Stimulated activated CD8-positive, alpha-beta memory T cell treated with anti-CD3 and anti-CD28 coated beads, Interleukin-15, amount 100 ng/mL, for 4 hours (primary cell): ENCODE results near the gene MOCOS.
A peak's percentile ranks its signal among the peaks of the same experiment; 100 is the strongest.

Source experiments
- DNase-seq, 2 donors: peaks; one replicate each; pipeline ENCODE4 v3.0.0-alpha.2; 2020; ENCODE audit warnings: low read depth in 2 of 2

The MOCOS gene

GRCh38 chr18:36269157-36269556, 81.9 kb downstream of the MOCOS start:
- DNase-seq, result no peak

DNA sequence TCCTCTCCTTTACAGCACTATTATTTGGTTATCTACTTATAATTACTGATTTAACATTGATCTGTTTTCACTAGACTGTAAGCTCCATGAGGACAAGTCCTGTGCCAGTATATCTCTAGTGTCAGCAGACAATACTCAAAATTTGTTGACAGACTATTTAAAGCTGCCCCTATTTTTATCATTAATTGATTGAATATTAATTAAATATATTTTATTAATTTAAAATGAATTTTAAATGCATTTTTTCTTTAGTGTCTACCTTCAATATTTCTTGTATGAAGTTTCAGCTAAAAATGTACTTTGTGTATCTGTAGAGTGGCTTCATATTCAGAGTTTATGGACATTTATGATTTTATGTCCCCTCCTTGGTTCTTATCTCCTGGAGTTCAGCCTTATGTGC, 83.9 kb downstream of the MOCOS start:
- no peak for DNase-seq

DNA sequence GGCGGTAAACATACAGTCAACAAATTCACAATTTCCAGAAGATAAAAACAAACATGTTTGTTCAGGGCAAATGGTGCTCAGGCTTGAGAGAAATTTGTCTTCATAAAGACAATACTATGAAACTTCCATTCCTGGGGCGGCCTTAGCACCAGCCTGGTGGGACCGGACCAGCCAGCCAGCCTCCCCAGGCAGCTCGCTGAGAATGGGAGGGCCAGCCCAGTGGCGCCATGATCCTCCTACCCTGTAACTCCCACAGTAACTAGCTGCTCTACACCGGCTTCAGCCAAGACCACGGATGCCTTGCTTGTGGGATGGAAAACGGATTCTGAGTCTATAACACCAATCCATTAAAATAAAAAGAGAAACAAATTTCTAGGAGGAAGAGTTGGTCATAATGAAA, 86.0 kb downstream of the MOCOS start:
- no peak for DNase-seq

GRCh38 chr18:36274083-36274715, 86.9 kb downstream of the MOCOS start:
- DNase-seq, result no peak

- DNase-seq, result no peak
Observed at GRCh38 chr18:36275561-36275960, 88.3 kb downstream of the MOCOS start.

DNA sequence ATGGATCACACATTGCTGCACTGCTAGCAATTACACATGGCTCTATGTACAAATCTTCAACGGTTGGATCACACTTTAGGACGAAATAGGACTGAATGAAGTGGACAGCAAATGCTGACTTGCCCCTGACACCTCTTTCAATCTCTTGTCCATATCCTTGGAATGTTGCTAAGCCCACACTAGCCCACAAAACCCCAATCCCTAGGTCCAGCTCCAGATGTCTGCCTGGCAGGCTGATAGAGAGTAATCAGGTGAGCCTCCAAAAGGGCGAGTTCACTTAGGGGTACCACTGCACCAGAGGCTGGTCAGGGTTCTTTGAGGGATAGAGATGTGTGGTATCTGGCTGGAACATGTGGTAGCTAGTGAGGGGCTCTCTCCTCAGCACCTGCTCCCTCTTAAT, 91.7 kb downstream of the MOCOS start:
- DNase-seq, result no peak

GRCh38 chr18:36281936-36282335, 94.6 kb downstream of the MOCOS start:
- DNase-seq, result no peak

DNA sequence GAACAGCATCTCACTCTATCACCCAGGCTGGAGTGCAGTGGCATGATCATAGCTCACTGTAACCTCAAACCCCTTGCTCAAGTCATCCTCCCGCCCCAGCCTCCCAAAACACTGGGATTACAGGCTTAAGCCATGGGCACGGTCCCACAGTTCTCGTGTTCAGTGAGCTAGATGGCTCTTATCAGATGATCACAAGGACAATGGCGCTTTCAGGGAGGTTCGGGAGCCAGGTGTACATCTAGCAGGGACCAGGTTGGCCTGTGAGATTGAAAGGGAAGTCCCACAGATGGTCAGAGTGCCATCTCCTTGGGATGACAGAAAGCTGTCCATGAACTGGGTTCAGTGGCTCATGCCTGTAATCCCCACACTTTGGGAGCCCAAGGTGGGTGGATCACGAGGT, 96.2 kb downstream of the MOCOS start:
- DNase-seq, result no peak

DNA sequence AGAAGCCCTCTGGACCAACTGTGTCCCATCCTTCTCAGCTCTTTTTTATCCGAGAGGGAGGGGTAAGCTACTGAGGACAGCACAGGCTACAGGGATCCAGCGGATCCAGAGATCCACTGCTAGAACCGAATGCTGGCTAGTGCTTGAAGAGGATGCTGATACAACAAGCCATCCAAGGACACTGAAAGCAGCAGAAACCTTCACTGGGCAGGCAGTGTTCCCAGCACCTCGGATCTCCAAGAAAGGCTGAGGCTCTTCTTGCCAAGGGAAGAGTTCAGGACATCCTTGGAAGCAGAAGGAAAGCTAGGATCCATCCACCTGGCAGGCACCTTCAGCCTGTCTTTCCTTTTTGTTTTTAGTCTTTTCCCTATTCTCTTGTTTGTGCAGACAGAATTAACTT, 97.0 kb downstream of the MOCOS start:
- no peak for DNase-seq

DNA sequence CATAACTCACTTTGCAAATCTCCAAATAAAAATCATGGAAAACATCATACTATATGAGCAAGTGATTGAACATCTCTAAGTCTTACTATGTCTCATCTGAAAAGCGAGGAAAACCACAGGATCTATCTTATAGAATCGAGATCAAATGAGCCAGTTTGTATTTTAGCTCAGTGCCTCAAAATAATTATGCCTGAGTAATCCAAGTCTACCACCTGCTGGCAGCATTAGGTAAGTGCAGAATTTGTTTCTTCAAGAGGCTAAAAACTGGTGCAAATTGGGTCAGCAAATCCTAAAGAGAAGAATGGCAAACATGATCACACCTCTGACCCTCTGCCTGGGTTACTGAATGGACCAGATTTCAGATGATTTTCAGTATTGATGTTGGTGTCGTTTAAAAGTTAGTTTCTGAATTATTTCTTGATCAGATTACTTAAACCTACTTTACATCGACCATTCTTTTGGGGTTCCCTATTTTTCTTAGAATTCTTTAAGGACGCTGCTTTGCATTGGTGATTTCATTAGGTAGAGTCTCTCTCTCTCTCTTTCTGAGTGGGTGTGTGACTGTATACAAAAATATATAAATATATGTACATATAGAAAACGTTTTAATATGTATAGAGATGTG, 97.5 kb downstream of the MOCOS start:
- DNase-seq, result peak in 1 of 2 donors; percentile 20

- no peak for DNase-seq
Observed at GRCh38 chr18:36287653-36288052, 100.4 kb downstream of the MOCOS start.

- DNase-seq, result no peak
Observed at GRCh38 chr18:36288689-36289088, 101.4 kb downstream of the MOCOS start.

DNA sequence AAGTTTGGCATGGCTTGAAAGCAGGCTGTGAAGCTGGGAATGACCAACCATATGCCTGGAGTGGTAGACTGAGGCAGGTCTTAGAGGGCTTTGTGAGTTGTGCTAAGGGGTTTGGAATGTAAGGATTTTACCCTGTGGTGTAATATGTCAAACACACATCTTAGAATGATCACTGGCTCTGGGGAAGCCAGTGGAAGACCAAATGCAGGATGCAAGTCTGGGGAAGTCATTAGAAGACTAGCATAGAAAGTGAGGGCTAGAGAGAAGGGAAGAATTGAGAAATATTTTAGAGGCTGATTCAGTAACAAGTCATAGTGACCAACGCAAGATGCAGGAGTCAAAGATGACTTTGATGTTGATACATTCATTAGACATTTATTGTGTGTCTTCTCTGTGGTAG, 106.7 kb downstream of the MOCOS start:
- DNase-seq, result no peak

- DNase-seq, result no peak
Observed at GRCh38 chr18:36295214-36295613, 107.9 kb downstream of the MOCOS start.

DNA sequence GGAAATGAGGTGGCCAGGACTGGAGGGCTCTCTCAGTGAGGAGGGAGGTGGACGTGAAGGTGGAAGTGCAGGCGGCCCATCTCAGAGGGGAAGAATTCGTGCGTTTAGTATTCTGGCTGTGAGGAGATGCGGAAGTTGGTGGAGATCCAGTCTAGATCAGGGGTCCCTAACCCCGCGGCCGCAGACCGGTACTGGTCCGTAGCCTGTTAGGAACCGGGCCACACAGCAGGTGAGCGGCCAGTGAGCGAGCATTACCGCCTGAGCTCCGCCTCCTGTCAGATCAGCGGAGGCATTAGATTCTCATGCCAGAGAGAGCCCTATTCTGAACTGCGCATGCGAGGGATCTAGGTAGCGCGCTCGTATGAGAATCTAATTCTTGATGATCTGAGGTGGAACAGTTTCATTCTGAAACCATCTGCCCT, 108.6 kb downstream of the MOCOS start:
- no peak for DNase-seq

GRCh38 chr18:36296650-36297416, 109.5 kb downstream of the MOCOS start:
- no peak for DNase-seq

GRCh38 chr18:36297417-36298125, 110.3 kb downstream of the MOCOS start, which contains the start of gene FHOD3:
Gene FHOD3, plus strand, starts transcription at chr18:36297713. Its CDS starts 123 bp downstream, at chr18:36297836.
- DNase-seq, result no peak

DNA sequence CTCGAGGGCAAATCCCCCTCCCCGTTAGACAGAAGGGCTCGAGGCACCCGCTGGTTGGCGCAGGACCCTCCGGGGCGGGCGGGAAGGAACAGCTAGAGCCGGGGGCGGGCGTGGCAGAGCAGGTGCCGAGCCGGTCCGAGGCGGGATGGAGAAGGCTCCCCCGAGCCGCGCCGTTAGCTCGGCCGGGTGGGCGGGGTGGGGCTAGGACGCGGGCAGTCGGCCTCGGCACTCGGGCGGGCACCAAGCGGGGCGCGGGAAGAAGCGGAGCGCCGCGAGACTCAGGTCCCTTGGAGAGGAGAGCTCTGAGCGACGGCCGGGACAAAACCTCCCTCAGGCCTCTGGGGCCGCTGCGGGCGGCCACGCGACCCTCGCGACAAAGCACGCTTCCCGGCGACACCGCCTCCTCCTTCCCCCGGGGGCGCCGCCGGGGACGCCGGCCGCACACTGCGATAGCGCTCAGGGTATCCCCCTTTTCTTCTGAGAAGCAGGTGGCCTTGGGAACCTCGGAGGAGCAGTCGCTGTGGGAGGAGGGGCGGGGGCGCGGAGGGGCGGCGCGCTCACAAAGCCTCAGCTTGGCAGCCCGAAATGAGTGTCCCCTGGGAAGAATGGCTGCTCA, 110.9 kb downstream of the MOCOS start:
- no peak for DNase-seq

GRCh38 chr18:36299015-36299414, 111.7 kb downstream of the MOCOS start:
- no peak for DNase-seq

DNA sequence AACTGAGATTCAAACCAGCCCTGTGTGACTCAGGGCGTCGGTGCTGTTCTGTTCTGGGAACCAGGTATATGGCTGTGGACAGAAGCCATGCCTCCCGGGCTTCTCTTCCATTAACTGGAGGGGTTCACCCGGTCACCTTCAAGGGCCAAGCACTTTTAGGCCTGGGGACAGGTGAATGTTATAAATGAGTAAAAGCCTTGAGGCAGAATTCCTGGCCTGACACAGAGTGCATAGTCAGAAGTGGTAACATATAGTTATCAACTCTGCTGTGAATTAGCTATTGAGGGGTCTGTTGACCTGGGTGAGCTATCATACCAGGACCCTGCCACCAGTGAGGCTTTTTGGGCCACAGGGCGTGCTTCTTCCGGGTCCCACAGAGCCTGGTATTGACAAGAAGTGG, 112.9 kb downstream of the MOCOS start:
- DNase-seq, result no peak

DNA sequence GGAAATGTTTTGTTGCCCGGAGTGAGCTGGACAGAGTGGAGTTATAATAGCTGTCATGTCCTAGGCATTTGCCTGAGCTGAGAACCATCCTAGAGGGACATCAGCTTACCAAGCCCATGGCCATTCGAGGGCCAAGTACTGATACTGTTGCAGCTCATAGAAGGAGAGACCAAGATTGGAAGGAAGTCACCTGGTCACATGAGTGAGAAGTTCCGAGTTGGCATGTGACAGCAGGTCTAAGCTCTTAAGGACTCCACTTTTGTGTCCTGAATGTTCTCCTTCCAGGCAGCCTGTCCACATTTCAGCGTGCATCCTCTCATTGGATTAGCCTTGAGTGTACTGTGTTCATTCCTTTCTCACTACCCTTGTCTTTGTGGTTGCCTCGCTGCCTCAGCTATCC, 114.6 kb downstream of the MOCOS start:
- DNase-seq, result no peak

DNA sequence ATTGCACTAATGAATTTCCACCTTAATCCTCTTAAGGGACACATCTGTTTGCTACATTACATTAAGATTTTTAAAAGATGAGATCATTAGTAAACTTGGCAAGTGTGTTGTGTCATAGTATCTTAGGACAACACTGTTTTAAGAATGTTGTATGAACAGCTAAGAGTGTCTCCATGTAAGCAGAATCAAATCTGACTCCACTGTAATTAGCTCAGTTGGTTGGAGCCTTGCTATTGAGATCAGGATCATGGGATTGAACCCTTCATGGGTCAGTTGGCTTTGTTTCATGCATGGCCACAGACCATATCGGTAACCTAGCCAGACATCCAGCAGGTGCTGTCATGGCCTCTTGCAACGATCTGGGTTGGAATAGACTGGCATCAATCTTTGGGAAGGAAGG, 115.4 kb downstream of the MOCOS start:
- DNase-seq, result no peak
